Esophagus squamous epithelium (tissue), 4 donors: ENCODE results near the gene DUSP9.

Source experiments
- POLR2A ChIP-seq, 4 donors: fragments of 450-650 bp; IDR thresholded peaks; one replicate each; pipeline ENCODE4 v1.6.1; 2017; ENCODE audit warnings: antibody characterized with exemption in 4 of 4, mild to moderate bottlenecking in 4 of 4, moderate library complexity in 3 of 4
- TF ChIP-seq, protein P1 (sequence below), 6 experiments: fragments of 450-650 bp in 4 of 6; fragments of 200-600 bp in 2 of 6; sonication (generic) in 2 of 6; IDR thresholded peaks; one replicate each; pipeline ENCODE4 v1.5.1; 2016 to 2019; ENCODE audit warnings: antibody characterized with exemption in 6 of 6, mild to moderate bottlenecking in 4 of 6, moderate library complexity in 4 of 6

- no peak for TF ChIP-seq POLR2A (IDR thresholded peaks at IDR 0.05)
- TF ChIP-seq, protein P1, sequence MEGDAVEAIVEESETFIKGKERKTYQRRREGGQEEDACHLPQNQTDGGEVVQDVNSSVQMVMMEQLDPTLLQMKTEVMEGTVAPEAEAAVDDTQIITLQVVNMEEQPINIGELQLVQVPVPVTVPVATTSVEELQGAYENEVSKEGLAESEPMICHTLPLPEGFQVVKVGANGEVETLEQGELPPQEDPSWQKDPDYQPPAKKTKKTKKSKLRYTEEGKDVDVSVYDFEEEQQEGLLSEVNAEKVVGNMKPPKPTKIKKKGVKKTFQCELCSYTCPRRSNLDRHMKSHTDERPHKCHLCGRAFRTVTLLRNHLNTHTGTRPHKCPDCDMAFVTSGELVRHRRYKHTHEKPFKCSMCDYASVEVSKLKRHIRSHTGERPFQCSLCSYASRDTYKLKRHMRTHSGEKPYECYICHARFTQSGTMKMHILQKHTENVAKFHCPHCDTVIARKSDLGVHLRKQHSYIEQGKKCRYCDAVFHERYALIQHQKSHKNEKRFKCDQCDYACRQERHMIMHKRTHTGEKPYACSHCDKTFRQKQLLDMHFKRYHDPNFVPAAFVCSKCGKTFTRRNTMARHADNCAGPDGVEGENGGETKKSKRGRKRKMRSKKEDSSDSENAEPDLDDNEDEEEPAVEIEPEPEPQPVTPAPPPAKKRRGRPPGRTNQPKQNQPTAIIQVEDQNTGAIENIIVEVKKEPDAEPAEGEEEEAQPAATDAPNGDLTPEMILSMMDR (IDR thresholded peaks at IDR 0.05) = no peak
Observed at GRCh38 chrX:153640045-153640686, 6.8 kb upstream of the DUSP9 start.
